NCI-H2171 treated with DMSO at 0.1 percent for 48 hours (cell line): ENCODE measurements around the gene CRADD.
"Not testable (repeated sequence)": the region's sequence is repeated elsewhere in the genome, so short reads cannot be mapped to it uniquely, and the experiment has no call there.

ENCODE experiments used
- DNase-seq: peaks from one replicate; lab custom pipeline; 2025; lab: John Stamatoyannopoulos, UW

Gene CRADD

DNA sequence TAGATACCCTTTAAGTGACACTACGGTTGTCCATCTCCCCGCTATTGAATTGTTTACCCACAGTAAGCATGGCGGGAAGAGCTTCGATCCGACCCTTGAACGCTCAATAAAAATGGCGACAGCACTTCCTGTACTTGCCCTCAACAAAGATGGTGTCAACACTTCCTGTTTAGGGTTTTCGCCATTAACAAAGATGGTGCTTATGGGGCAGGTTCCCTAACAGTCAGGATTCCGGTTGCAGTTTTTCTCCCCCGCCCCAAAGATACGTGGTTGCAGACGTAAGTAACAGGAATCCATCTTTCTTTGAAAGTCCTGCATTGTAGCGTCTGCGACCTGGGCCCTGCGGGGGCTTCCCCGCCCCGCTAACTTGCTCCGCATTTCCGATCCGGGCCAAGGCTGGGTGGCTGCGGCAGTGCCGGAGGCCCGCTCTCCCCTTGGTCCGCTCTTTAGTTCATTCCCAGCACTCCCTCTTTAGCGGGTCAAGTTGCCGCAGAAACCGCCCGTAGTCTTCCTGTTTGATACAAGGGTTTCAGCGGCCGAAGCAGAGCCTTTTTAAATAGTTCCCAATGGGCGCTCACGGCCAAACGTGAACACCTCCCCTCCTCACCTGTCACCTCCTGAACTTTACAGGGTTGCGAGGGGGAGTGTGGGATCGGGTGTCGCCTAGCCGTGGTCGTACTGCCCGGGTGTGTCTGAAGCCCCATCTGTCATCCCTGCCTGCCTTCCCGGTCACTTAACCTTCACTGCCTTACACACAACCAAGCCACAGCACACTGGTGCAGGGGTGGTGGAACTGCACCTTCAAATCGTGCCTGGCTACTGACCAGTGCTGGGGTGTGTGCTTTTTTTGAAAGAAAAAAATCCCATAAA is at the start of gene CRADD:
Gene CRADD (plus strand): TSS at position 181 of the 870 bp plus-strand sequence.
- DNase-seq = peak; percentile 99

DNA sequence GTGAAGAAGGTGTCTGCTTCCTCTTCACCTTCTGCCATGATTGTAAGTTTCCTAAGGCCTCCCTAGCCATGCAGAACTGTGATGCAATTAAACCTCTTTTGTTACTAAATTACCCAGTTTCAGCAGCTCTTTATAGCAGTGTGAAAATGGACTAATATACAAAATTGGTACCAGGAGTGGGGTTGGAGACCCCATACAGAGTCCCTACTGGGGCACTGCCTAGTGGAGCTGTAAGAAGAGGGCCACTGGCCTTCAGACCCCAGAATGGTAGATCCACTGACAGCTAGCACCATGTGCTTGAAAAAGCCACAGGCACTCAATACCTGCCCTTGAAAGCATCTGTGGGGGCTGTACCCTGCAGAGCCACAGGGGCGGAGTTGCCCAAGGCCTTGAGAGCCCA is 44.8 kb upstream of the CRADD start:
- no peak for DNase-seq

DNA sequence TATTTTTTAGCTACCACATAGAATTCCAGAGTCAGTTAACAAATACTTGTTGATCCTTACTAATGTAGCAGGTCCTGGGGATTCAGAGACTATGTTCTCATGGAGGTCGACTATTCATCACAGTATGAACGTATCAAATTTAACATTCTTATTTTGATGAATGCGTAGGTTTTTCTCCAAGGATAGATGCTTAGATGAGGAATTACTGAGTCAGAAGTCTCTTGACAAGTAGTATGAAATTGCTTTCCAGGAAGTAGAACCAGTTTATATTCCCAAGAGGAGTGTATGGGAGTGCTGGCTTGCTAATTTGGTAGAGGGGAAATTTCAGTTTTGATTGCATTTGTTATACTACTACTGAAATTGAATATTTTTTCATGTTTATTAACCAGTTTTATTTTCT is 42.8 kb upstream of the CRADD start:
- DNase-seq = no peak

DNA sequence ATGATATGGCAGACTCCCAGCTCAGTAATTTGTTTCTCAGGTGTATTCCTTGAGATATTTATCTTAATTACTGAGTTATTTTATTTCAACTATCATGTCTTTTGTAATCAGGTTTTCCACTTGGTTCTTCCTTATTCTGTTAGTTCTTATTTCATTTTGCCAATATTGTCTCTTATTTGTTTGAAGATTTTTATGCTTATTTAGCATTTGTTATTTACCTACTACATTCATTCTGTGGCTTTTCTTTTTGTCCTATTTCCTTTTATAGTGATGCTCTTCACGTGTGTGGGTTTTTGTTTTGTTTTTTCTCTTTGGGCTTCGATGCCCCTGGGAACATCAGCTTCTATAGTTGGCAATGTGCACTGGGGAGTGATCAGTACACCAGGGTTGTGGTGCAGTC is 40.5 kb upstream of the CRADD start:
- no peak for DNase-seq

DNA sequence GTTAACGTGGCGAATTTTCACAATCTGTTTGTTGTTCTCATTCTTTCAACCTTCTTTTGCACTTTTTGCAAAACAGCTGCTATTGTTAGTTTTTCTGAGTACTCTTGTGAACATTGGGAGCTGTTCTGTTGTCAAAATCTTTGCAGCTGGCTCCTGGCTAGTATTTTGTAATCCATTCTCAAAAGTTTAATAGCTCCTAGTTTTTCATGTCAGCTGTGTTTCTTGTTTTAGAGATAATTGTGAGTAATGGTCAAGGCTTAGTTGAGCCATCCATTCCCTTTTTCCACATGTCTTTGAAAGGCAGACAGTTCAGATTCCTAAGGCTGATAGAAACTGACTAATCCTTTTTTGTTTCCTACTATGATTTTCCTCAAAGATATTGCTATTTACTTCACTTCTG is 39.1 kb upstream of the CRADD start:
- DNase-seq = no peak

DNA sequence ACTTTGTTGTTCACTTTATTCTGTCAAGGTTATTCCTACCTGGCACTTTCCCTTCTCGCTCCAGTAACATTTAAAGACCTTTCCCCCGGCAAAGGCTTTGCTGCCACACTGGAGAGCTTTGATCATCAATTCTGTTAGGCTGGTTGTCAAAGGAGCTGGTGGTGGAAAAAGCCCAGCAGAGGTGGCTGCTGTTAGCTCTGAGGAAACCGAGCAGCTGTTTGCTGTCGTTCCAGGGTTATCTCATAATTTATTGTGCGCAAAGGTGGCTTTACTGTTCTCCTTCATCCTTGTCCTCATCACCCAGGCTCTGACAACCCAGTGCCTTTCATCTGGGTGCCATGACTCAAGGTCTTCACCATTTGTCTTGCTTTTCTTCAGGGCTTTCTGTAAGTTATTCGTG is 38.2 kb upstream of the CRADD start:
- DNase-seq = no peak

DNA sequence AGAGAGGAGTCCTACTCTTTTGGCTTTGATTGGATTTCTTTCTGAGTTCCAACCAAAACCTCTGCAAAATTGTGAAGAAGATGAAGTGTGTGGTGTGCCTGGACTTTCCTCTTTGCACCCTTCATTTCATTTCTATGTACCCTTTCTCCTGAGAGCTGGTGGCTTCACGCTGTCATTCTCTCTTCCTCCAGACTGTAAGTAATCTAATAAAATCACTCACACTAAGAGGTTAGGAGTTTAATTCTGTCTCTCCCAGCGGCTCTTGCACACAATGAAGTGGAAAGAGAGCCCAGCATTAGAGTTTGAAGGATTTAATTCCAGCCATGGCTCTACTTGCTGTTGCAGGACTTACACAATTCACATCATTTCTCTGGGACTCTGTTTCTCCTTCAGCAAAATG is 37.8 kb upstream of the CRADD start:
- no peak for DNase-seq

DNA sequence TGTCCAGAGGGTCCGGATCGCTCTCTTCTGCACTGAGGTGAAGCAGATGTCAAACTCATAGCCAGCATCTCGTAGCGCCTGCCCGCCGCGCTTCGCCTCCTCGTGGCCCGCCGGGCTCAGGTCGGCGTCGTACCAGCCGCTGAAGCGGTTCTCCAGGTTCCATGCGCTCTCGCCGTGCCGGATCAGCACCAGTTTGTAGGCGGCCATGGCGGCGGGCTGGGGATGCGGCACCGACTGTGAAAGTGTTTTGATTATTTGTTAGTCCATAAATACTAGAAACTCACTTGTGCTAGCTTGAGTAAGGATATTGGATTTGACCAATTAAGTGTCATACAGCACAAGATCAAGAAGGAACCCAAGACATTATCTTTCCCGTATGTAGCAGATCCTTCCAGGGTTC is 35.8 kb upstream of the CRADD start:
- not testable (repeated sequence) for DNase-seq

DNA sequence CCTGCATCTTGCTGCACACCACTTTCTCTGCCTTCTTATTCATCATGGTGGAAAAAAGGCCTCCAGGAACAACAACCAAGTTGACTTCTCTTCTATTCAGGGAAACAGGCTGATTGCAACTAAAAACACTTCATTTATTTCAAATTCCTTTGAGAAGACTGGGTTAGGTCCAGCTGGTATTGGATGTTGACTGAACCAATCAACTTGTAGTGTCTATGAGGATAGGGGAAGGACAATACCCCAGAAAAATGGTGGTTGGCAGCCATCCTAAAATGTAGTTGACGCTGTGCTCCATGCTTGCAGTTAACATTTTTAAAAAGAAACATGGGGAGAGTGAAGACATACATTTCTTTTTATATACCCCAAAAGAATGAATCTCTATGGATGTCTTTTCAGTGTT is 34.4 kb upstream of the CRADD start:
- DNase-seq = no peak

DNA sequence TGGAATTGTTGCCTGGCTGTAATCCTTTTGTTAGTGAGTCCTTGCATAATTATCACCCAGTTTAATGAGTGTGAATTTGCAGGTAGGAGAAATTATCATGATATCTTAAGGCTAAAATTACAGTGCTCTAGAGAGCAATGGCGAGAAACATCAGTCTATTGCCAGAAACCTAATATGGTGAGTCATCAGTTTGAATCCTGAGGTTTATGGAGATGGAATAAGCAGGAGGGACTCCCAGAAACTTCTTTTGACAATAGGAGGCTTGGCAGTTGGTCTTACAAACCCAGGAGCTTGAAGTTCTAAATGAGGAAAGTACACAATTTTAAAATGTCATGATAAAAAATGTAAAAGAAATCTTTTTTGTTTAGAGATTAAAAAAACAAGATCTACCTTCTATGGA is 31.5 kb upstream of the CRADD start:
- no peak for DNase-seq

DNA sequence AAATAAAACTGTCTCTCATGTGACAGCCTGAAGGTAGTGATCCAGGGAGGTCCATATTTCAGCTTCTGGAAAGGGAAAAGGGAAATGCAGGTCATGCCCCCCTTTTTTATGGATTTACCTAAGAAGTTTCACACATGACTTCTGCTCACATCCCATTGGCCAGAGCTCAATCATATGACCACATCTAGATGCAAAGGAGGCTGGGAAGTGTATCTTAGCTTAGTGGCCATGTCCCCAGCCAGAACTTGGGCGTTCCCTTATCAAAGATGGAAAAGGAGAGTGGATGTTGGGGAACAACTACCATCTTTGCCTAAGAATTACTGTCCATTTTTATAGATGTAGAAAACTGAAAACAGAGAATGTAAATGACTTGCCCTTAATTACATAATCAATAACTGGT is 26.5 kb upstream of the CRADD start:
- DNase-seq = no peak

DNA sequence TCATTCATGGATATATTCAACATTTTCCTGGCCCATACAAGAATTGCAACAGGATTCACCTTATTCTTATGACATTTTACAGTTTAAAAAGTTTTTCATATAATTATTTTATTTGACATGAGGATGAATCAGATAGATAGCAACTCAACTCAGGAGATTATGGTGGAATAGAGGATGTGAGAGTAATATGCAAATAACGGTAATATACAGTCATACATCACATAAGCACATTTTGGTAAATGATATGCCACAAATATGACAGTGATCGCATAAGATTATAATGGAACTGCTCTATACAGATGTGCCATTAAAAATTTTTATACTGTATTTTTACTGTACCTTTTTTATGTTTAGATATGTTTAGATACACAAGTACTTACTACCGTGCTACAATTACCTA is 24.1 kb upstream of the CRADD start:
- no peak for DNase-seq

DNA sequence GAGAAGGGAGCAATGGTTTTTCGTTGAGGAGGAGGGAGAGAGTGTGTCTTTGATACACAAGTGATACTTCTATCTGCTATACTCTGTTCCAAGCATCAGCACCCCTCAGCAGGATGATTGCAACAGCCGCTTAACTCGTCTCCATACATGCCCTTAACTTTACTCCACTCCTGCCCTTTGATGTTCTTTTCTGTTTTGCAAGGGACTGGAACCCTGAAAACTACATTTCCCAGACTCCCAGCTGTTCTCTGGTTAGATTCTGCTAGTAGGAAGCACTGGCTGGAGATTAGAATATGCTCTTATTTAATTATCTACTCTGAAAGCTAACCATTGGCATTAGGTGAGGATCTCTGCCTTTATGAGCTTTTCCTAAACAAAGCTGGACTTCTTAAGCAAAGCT is 23.5 kb upstream of the CRADD start:
- DNase-seq = no peak

DNA sequence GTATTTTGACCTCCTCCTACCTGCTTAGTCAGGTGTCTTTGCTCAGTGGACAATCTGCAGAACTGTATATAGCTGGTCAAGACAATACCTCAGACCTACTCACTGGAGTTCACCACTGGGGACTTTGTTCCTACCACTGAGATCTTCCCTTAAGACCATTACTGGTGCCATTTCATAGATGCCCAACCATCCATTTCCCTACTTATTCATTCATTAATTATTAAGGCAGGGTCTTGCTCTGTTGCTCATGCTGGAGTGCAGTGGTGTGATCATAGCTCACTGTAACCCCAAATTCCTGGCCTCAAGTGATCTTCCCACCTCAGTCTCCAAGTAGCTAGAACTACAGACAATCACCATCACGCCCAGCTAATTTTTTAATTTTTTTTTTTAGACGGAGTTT is 22.8 kb upstream of the CRADD start:
- DNase-seq = no peak

DNA sequence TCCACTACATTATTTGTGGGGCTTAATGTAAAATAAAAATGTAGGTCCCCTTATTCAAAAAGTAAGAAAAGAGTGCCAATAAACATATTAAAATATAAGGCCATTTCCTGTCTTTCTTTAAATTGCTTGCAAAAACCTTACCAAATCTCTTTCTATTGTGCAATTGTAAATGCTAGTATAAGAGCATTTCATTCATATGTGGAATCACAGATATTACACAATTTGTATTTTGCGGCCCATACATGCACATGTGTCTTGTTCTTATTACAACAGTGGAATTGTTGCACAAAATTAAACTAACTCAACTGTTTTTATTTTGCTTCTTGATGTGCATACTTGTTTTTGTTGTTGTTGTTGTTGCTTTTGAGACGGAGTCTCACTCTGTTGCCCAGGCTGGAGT is 20.1 kb upstream of the CRADD start:
- no peak for DNase-seq

DNA sequence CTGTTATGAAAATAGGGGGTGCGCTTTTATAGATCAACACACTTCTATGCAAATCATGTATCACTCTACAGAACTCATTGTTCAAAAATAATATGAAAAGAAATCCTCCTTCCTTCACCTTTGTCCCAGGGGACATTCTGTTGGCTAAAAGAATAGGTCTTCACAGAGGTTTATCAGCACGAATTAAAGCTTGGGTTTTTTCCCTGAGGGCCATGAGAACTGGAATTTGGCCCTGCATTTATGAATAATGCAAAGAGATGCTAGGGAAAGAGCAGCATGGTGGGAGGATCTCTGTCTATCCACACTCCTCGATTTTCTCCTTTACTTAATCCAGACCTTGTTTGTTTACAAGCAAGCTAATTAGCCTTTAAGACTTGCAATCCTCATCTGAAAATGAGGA is 16.2 kb upstream of the CRADD start:
- no peak for DNase-seq

DNA sequence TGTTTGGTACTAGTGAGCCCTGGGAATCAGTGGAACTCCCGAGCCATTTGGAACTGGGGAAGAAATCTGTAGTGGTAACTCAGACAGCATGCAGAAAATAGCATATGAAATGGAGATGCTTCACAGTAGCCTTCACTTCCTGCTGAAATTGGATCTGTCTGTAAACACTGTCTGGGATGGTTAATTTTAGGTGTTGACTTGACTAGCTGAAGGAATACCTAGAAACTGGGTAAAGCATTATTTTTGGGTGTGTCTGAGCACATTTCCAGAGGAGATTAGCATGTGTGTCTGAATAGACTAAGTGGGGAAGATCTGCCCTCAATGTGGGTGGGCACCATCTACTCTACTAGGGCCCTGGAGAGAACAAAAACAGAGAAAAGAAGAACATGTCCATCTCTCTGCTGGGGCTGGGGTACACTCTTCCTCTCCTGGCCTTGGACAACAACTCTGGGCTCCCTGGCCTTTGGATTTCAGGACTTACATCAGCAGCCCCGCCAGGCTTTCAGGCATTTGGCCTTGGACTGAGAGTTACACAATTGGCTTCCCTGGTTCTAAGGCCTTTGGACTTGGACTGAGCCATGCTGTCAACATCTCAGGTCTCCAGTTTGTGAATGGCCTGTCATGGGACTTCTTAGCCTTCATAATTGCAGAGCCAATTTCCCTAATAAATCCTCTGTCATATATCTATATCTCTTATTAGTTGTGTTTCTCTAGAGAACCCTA is 14.0 kb upstream of the CRADD start:
- peak; percentile 25 for DNase-seq

DNA sequence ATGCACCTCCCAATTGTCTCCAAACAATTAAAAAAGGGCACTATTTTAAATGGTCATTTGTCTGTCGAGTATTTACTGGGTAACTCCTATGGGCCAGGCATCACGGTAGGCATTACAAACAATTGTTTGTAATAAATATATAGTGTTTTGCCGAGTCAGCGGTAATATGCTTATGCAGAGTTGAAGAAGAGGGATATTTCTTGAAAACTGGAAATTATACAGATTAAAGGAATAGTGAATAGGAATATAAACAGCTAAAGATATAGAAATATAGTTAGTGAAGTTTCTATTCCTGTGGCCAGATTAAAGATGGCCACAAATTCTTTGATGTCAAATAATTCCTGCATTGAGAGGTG is 13.5 kb upstream of the CRADD start:
- DNase-seq = no peak

DNA sequence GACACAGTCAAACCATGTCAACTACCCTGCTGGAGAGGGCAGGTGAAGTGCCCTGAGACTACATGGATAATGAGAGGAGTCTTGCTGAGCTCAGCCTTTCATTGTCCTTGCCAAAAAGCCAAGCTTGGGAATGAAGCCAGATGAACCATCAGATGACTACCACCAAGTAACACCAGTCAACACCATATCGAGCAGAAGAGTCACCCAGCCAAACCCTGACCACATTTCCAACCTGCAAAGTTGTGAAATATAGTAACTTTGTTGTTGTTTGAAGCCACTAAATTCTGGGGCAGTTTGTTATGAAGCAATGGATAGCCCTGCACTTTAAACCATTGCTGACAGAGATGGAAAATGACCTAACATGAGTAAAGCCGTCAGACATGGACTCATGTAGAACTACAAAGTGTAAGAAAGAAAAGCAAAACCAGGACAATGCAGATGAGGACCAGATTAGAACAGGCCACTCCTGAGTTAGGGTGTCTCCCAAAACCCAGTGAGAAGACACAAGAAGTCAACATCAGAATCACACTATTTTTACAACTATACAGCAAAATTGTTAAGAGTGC is 12.5 kb upstream of the CRADD start:
- no peak for DNase-seq

DNA sequence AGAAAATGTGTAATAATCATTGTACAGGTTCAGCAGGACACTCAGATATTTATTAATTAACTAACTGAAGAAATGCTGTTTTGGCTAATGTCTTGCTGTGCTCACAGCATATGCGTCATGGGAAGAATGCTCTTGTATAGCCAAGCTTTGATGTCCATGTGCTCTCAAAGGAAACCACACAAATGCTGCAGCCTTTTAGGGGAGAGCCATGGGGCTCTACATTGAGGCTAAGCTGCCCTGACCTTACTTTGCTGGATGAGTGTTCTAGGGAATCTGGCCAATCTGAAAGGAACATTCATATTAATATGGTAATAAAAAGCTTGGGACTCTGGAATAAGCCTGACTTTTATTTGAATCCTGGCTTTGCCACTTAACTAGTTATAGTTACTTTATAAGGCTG is 9.5 kb upstream of the CRADD start:
- no peak for DNase-seq

DNA sequence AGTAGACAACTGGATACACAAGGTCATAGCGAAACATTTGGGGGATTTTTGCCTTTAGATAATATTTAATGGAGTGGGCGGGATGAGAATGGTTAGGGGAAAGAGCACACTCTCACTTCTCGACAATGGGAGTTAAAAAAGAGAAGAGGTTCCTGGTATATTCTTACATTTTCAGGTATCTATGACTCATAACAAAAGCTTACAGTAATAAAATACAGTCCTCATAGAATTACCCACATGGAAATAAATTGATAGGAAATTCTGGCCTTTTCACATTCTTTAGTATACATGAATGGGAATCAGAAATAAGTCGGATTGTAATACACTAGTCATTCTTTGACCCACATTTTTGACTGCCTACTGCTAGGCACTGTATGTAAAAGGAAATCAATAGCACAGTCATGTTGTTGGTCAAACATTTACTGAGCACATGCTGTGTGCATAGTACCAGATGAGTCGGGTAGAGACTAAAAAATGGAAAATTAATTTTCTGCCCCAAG is 8.2 kb upstream of the CRADD start:
- DNase-seq = no peak

DNA sequence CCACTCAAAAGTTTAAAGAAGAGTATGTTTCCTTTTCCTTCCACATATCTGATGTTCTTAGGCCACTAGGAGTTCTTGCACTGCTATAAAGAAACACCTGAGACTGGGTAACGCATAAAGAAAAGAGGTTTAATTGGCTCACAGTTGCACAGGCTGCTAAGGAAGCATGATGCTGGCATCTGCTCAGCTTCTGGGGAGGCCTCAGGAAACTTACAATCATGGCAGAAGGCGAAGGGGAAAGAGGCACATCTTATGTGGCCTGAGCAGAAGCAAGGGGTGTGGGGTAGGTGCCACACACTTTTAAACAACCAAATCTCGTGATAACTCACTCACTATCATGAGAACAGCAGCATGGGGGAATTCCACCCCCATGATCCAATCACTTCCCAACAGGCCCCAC is 7.7 kb upstream of the CRADD start:
- DNase-seq = no peak

DNA sequence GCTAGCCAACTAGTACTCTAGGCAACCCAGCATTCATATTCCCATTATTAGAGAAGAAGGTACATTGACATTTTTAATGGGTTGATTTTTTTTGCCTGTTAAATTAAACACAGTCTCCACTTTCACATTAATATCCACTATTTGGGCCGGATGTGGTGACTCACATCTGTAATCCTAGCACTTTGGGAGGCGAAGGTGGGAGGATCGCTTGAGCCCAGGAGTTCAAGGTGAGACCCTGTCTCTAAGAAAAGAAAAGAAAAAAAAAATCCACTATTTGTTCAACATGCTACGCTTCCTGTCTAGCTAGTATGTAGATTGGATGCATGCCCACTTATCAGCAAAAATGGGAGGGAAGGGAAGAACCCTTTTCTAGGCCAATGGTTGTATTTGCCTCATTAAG is 7.1 kb upstream of the CRADD start:
- no peak for DNase-seq
